OCI-LY7 (cell line): Measurements from ENCODE around the gene PSMB5.

Source experiments
- CTCF ChIP-seq: fragments of 200-600 bp; sonication (generic); conservative IDR thresholded peaks from 2 replicates; pipeline ENCODE4 v1.5.1; 2014; ENCODE audit warnings: mild to moderate bottlenecking, antibody characterized with exemption, low read length, moderate library complexity, mixed read lengths
- EZH2phosphoT487 ChIP-seq: fragments of 200-600 bp; sonication (generic); IDR thresholded peaks from 2 replicates; pipeline ENCODE4 v1.6.1; 2018; ENCODE audit warnings: low read depth, borderline replicate concordance, mild to moderate bottlenecking, mixed run types, antibody characterized with exemption, low read length, moderate library complexity, mixed read lengths

- no peak for TF ChIP-seq CTCF
- TF ChIP-seq EZH2phosphoT487 = no peak
These were observed 35.8 kb upstream of the PSMB5 start for GRCh38 chr14:23070262-23071129.
